HepG2 (cell line): ENCODE measurements around the gene ACOT4. TPM values are rescaled to one million over a fixed set of nuclear protein-coding genes. Genes with fewer than 3 reads are reported as not detected.

Experiments used
- FOXJ3 ChIP-seq: sonication (generic); formaldehyde crosslinking; IDR thresholded peaks from 2 replicates; pipeline ENCODE4 v1.4.0; 2020; ENCODE audit warnings: missing genetic modification reagents, mild to moderate bottlenecking, borderline replicate concordance
- GPN1 ChIP-seq: sonication (generic); formaldehyde crosslinking; IDR thresholded peaks from 2 replicates; pipeline ENCODE4 v1.5.1; 2020; ENCODE audit warnings: missing genetic modification reagents, borderline replicate concordance
- JUN ChIP-seq: sonication (generic); formaldehyde crosslinking; IDR thresholded peaks from 2 replicates; pipeline ENCODE4 v1.4.0; 2020; ENCODE audit warnings: mild to moderate bottlenecking, missing genetic modification reagents
- KAT8 ChIP-seq: IDR thresholded peaks from 2 replicates; pipeline ENCODE4 v1.6.1; 2016; ENCODE audit warnings: missing genetic modification reagents, missing compliant biosample characterization
- KLF6 ChIP-seq: IDR thresholded peaks from 2 replicates; pipeline ENCODE4 v1.8.0; 2016; ENCODE audit warnings: missing biosample characterization, missing genetic modification reagents
- MTF1 ChIP-seq: sonication (generic); formaldehyde crosslinking; IDR thresholded peaks from 2 replicates; pipeline ENCODE4 v1.5.0; 2020; ENCODE audit warnings: missing genetic modification reagents
- NFYC ChIP-seq: IDR thresholded peaks from 2 replicates; pipeline ENCODE4 v1.6.1; 2016; ENCODE audit warnings: missing genetic modification reagents, missing compliant biosample characterization
- NR1H2 ChIP-seq: sonication (generic); formaldehyde crosslinking; IDR thresholded peaks from 2 replicates; pipeline ENCODE4 v1.8.1; 2022; ENCODE audit warnings: low read depth, missing genetic modification reagents, borderline replicate concordance
- PAF1 ChIP-seq: IDR thresholded peaks from 2 replicates; pipeline ENCODE4 v1.6.1; 2016; ENCODE audit warnings: missing genetic modification reagents, missing compliant biosample characterization
- RBAK ChIP-seq: sonication (generic); formaldehyde crosslinking; IDR thresholded peaks from 2 replicates; pipeline ENCODE4 v1.5.1; 2020; ENCODE audit warnings: mild to moderate bottlenecking, missing genetic modification reagents
- RBFOX2 ChIP-seq: fragments of 200-400 bp; formaldehyde crosslinking; IDR thresholded peaks from 2 replicates; pipeline ENCODE4 v1.6.1; 2017; ENCODE audit warnings: low read depth, mild to moderate bottlenecking, low read length
- TMF1 ChIP-seq: sonication (generic); formaldehyde crosslinking; IDR thresholded peaks from 2 replicates; pipeline ENCODE4 v1.8.1; 2022; ENCODE audit warnings: low read depth, missing genetic modification reagents
- ZNF232 ChIP-seq: sonication (generic); formaldehyde crosslinking; IDR thresholded peaks from 2 replicates; pipeline ENCODE4 v1.4.0; 2020; ENCODE audit warnings: missing genetic modification reagents, borderline replicate concordance
- ZNF251 ChIP-seq: sonication (generic); formaldehyde crosslinking; IDR thresholded peaks from 2 replicates; pipeline ENCODE4 v1.9.0; 2021; ENCODE audit warnings: mild to moderate bottlenecking, missing genetic modification reagents
- ZNF343 ChIP-seq: sonication (generic); formaldehyde crosslinking; IDR thresholded peaks from 2 replicates; pipeline ENCODE4 v1.4.0; 2020; ENCODE audit warnings: mild to moderate bottlenecking, missing genetic modification reagents
- ZNF557 ChIP-seq: sonication (generic); formaldehyde crosslinking; IDR thresholded peaks from 2 replicates; pipeline ENCODE4 v1.4.0; 2020; ENCODE audit warnings: missing genetic modification reagents
- ZNF629 ChIP-seq: sonication (generic); formaldehyde crosslinking; conservative IDR thresholded peaks from 2 replicates; pipeline ENCODE4 v1.5.0; 2020; ENCODE audit warnings: missing genetic modification reagents
- ZNF768 ChIP-seq: sonication (generic); formaldehyde crosslinking; IDR thresholded peaks from 2 replicates; pipeline ENCODE4 v1.4.0; 2020; ENCODE audit warnings: missing genetic modification reagents
- ZNF773 ChIP-seq: sonication (generic); formaldehyde crosslinking; IDR thresholded peaks from 2 replicates; pipeline ENCODE4 v1.4.0; 2020; ENCODE audit warnings: missing genetic modification reagents, borderline replicate concordance
- ZNF776 ChIP-seq: sonication (generic); formaldehyde crosslinking; IDR thresholded peaks from 2 replicates; pipeline ENCODE4 v1.4.0; 2020; ENCODE audit warnings: mild to moderate bottlenecking, missing genetic modification reagents
- polyA plus RNA-seq, 8 experiments: library from polyadenylated mRNA; depleted of rRNA in 3 of 8; stranded (reverse) in 7 of 8; unstranded in 1 of 8; fragments of >200 nt; fragmentation: Illumina TruSeq in 4 of 8; extraction: Trizol in 4 of 8; gene quantifications; 2 replicates each; pipeline versions ENCODE4 v1.2.1 to v1.2.3, GENCODE V29; 2011 to 2016; ENCODE audit warnings: low read depth in 4 of 8, missing spikeins in 1 of 8, mixed read lengths in 1 of 8; ENCODE audit not compliant: insufficient read depth in 1 of 8
- total RNA-seq, 5 experiments: library from RNA; depleted of rRNA; stranded (reverse); fragments of >200 nt; fragmentation: Illumina TruSeq; extraction: Trizol; gene quantifications; 2 replicates each; pipeline ENCODE4 v1.2.3, GENCODE V29; 2016; ENCODE audit warnings: low read depth in 1 of 5
- TF ChIP-seq, protein P1 (sequence below): sonication (generic); formaldehyde crosslinking; IDR thresholded peaks from 2 replicates; pipeline ENCODE4 v1.4.0; 2020; ENCODE audit warnings: mild to moderate bottlenecking, missing genetic modification reagents, borderline replicate concordance
- TF ChIP-seq, protein P2 (sequence below): sonication (generic); formaldehyde crosslinking; IDR thresholded peaks from 2 replicates; pipeline ENCODE4 v1.5.0; 2020; ENCODE audit warnings: mild to moderate bottlenecking, missing genetic modification reagents
- TF ChIP-seq, protein P3 (sequence below): sonication (generic); formaldehyde crosslinking; conservative IDR thresholded peaks from 2 replicates; pipeline ENCODE4 v1.8.0; 2022; ENCODE audit warnings: mild to moderate bottlenecking, moderate library complexity, missing genetic modification reagents
- TF ChIP-seq, protein P4 (sequence below): sonication (generic); formaldehyde crosslinking; IDR thresholded peaks from 2 replicates; pipeline ENCODE4 v1.4.0; 2020; ENCODE audit warnings: mild to moderate bottlenecking, missing genetic modification reagents
- TF ChIP-seq, protein P5 (sequence below): sonication (generic); formaldehyde crosslinking; IDR thresholded peaks from 2 replicates; pipeline ENCODE4 v1.5.1; 2020; ENCODE audit warnings: mild to moderate bottlenecking, missing genetic modification reagents, moderate library complexity

ACOT4 gene
- total and polyA plus RNA-seq, 2 of the 13 experiments (the other 11 are each of a cell fraction or from before 2014, with no cell fraction given): 0.04 to 0.05 TPM

DNA sequence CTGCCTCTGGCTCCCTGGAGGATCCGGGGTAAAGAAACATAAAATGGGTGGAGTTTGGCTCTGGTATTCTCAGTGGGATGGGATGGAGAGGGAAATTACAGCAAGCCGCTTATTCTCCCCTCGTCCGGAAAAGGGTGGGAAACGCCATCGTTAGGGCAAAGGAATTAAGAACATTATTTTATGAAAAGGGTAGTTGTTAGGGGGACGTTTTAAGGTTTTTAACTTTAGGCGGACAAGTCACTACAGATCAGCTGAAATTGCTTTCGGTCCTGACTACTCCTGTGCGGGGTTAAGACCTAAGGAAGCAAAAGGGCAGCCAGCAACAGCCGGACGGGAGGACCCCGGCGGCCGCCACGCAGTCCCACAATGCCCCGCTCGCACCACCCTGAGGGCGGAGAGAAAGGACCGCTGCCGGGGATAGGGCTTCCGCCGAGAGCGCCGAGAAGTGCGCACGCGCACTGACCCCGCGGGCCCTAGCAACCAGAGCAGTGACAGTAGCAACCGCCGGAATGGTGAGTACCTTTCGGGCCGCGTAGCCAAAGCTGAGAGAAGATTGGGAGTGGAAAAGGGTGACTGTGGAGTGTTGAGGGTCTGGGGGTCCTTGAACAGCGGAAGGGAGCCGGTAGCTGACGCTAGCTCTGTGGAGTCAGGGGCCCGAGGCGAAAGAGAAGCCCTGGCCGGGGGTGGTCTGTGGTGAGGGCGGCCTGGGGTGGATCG, 53.0 kb downstream of the ACOT4 start, which contains the start of gene DNAL1 (continued):
- TF ChIP-seq PAF1 (CRISPR knock-in tag): no peak
- TF ChIP-seq GPN1 (CRISPR knock-in tag): no peak
- TF ChIP-seq KAT8 (CRISPR knock-in tag): peak; percentile 90
- no peak for TF ChIP-seq ZNF773 (CRISPR knock-in tag)
- no peak for TF ChIP-seq KLF6
- TF ChIP-seq, protein P1, sequence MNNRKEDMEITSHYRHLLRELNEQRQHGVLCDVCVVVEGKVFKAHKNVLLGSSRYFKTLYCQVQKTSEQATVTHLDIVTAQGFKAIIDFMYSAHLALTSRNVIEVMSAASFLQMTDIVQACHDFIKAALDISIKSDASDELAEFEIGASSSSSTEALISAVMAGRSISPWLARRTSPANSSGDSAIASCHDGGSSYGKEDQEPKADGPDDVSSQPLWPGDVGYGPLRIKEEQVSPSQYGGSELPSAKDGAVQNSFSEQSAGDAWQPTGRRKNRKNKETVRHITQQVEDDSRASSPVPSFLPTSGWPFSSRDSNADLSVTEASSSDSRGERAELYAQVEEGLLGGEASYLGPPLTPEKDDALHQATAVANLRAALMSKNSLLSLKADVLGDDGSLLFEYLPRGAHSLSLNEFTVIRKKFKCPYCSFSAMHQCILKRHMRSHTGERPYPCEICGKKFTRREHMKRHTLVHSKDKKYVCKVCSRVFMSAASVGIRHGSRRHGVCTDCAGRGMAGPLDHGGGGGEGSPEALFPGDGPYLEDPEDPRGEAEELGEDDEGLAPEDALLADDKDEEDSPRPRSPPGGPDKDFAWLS (CRISPR knock-in tag): no peak
- TF ChIP-seq ZNF557: no peak
- TF ChIP-seq RBAK: no peak
- TF ChIP-seq ZNF768 (CRISPR knock-in tag): peak; percentile 42; the same call in 1 of the 2 replicates
- no peak for TF ChIP-seq ZNF232 (CRISPR knock-in tag)
- no peak for TF ChIP-seq NR1H2 (CRISPR knock-in tag)
- TF ChIP-seq NFYC: no peak
- TF ChIP-seq, protein P2, sequence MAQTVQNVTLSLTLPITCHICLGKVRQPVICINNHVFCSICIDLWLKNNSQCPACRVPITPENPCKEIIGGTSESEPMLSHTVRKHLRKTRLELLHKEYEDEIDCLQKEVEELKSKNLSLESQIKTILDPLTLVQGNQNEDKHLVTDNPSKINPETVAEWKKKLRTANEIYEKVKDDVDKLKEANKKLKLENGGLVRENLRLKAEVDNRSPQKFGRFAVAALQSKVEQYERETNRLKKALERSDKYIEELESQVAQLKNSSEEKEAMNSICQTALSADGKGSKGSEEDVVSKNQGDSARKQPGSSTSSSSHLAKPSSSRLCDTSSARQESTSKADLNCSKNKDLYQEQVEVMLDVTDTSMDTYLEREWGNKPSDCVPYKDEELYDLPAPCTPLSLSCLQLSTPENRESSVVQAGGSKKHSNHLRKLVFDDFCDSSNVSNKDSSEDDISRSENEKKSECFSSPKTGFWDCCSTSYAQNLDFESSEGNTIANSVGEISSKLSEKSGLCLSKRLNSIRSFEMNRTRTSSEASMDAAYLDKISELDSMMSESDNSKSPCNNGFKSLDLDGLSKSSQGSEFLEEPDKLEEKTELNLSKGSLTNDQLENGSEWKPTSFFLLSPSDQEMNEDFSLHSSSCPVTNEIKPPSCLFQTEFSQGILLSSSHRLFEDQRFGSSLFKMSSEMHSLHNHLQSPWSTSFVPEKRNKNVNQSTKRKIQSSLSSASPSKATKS (CRISPR knock-in tag): no peak
- no peak for TF ChIP-seq JUN
- TF ChIP-seq, protein P3, sequence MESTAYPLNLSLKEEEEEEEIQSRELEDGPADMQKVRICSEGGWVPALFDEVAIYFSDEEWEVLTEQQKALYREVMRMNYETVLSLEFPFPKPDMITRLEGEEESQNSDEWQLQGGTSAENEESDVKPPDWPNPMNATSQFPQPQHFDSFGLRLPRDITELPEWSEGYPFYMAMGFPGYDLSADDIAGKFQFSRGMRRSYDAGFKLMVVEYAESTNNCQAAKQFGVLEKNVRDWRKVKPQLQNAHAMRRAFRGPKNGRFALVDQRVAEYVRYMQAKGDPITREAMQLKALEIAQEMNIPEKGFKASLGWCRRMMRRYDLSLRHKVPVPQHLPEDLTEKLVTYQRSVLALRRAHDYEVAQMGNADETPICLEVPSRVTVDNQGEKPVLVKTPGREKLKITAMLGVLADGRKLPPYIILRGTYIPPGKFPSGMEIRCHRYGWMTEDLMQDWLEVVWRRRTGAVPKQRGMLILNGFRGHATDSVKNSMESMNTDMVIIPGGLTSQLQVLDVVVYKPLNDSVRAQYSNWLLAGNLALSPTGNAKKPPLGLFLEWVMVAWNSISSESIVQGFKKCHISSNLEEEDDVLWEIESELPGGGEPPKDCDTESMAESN (CRISPR knock-in tag): no peak
- TF ChIP-seq ZNF629 (CRISPR knock-in tag): no peak
- no peak for TF ChIP-seq MTF1 (CRISPR knock-in tag)
- TF ChIP-seq RBFOX2: peak; percentile 91
- no peak for TF ChIP-seq ZNF251 (CRISPR knock-in tag)
- TF ChIP-seq TMF1 (CRISPR knock-in tag): no peak
- no peak for TF ChIP-seq FOXJ3 (CRISPR knock-in tag)
- no peak; the same call in 1 of the 2 replicates for TF ChIP-seq ZNF343 (CRISPR knock-in tag)
- TF ChIP-seq ZNF776 (CRISPR knock-in tag): no peak
- TF ChIP-seq, protein P4, sequence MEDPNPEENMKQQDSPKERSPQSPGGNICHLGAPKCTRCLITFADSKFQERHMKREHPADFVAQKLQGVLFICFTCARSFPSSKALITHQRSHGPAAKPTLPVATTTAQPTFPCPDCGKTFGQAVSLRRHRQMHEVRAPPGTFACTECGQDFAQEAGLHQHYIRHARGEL: no peak
- TF ChIP-seq, protein P5, sequence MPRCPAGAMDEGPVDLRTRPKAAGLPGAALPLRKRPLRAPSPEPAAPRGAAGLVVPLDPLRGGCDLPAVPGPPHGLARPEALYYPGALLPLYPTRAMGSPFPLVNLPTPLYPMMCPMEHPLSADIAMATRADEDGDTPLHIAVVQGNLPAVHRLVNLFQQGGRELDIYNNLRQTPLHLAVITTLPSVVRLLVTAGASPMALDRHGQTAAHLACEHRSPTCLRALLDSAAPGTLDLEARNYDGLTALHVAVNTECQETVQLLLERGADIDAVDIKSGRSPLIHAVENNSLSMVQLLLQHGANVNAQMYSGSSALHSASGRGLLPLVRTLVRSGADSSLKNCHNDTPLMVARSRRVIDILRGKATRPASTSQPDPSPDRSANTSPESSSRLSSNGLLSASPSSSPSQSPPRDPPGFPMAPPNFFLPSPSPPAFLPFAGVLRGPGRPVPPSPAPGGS: 0 out of 2 replicates have a peak, but pooled peaks have one; percentile 57
